Activated CD8-positive, alpha-beta memory T cell treated with anti-CD3 and anti-CD28 coated beads for 48 hours (primary cell): Measurements from ENCODE around the gene FTO.

Experiments used
- DNase-seq, 3 experiments: peaks; one replicate each; pipeline ENCODE4 v3.0.0-alpha.2; 2020; ENCODE audit warnings: low read depth in 2 of 3, low spot score in 2 of 3

The FTO gene

GRCh38 chr16:54070789-54071343, 366.9 kb downstream of the FTO start:
- no peak for DNase-seq

- DNase-seq = no peak
Observed at GRCh38 chr16:54071514-54071913, 367.6 kb downstream of the FTO start.

GRCh38 chr16:54072237-54072636, 368.3 kb downstream of the FTO start:
- no peak for DNase-seq

GRCh38 chr16:54073356-54073755, 369.4 kb downstream of the FTO start:
- DNase-seq = no peak

- DNase-seq = no peak
Observed at GRCh38 chr16:54075446-54075845, 371.5 kb downstream of the FTO start.

- DNase-seq = no peak
Observed at GRCh38 chr16:54076006-54076504, 372.1 kb downstream of the FTO start.

- DNase-seq = no peak
Observed at GRCh38 chr16:54077050-54077821, 373.3 kb downstream of the FTO start.

GRCh38 chr16:54080524-54081008, 376.6 kb downstream of the FTO start:
- no peak for DNase-seq

- DNase-seq = no peak
Observed at GRCh38 chr16:54086791-54087190, 382.8 kb downstream of the FTO start.

GRCh38 chr16:54090602-54091001, 386.6 kb downstream of the FTO start:
- no peak for DNase-seq

GRCh38 chr16:54093281-54093680, 389.3 kb downstream of the FTO start:
- no peak for DNase-seq

- DNase-seq = no peak
Observed at GRCh38 chr16:54094641-54095040, 390.7 kb downstream of the FTO start.

- DNase-seq = no peak
Observed at GRCh38 chr16:54096607-54097006, 392.7 kb downstream of the FTO start.

GRCh38 chr16:54097774-54098173, 393.8 kb downstream of the FTO start:
- no peak for DNase-seq

- DNase-seq = no peak
Observed at GRCh38 chr16:54098247-54098646, 394.3 kb downstream of the FTO start.

- DNase-seq = no peak
Observed at GRCh38 chr16:54099627-54100026, 395.7 kb downstream of the FTO start.

- DNase-seq = no peak
Observed at GRCh38 chr16:54102888-54103866, 399.2 kb downstream of the FTO start.

- no peak for DNase-seq
Observed at GRCh38 chr16:54106057-54106456, 402.1 kb downstream of the FTO start.

- DNase-seq = no peak
Observed at GRCh38 chr16:54107583-54108202, 403.7 kb downstream of the FTO start.

- DNase-seq = no peak
Observed at GRCh38 chr16:54110016-54110981, 406.3 kb downstream of the FTO start.
